ENCODE measurements around the gene CCDC24. TPM values are rescaled to one million over a fixed set of nuclear protein-coding genes. Genes with fewer than 3 reads are reported as not detected.

Gene CCDC24
- total RNA-seq, 2 donors from 2014 or later = 6.7 to 21.1 TPM

DNA sequence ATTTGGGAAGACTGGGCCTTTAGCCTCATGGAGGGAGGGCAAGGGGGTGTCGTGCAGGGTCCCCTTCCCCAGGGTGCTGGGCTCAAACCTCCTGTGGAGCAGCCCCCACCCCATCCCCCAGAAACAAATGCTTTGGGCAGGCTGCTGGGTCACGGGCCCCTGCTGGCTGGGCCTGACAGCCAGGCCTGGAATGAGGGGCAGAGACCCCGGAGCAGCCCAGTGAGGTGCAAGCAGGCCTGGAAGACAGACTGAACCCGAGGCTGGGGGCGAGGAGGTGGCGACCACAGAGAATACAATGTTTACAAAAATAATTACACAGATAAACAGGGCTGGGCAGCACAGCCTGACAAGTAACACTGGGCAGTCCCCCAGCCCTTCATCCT is 5.3 kb downstream of the CCDC24 start:
- H3K27ac ChIP-seq = peak overlapping the region in 2 of 4 donors; percentile 13 to 16
- intact Hi-C loops (cut with DNase I) = no loop called here
- DNase-seq = no peak
- 71 to 93% methylated on average over 6 of the region's 6 CpGs for WGBS, 2 donors
- peaks cover 8% of the 10 kb centered on the region for H3K4me1 ChIP-seq
- no peak for TF ChIP-seq CTCF (IDR thresholded peaks at IDR 0.05)
- no peak for TF ChIP-seq POLR2A (IDR thresholded peaks at IDR 0.05)
- H3K36me3 ChIP-seq (replicated peaks in 1 of 2; ENCODE audit: insufficient read depth in 1 of 2, low read depth in 2 of 2) = no peaks in the 10 kb centered on the region
- no peak overlapping the region for H3K4me3 ChIP-seq
- no peak for ATAC-seq
- H3K9me3 ChIP-seq = no peaks in the 10 kb centered on the region
- H3K27me3 ChIP-seq = no peaks in the 10 kb centered on the region

DNA sequence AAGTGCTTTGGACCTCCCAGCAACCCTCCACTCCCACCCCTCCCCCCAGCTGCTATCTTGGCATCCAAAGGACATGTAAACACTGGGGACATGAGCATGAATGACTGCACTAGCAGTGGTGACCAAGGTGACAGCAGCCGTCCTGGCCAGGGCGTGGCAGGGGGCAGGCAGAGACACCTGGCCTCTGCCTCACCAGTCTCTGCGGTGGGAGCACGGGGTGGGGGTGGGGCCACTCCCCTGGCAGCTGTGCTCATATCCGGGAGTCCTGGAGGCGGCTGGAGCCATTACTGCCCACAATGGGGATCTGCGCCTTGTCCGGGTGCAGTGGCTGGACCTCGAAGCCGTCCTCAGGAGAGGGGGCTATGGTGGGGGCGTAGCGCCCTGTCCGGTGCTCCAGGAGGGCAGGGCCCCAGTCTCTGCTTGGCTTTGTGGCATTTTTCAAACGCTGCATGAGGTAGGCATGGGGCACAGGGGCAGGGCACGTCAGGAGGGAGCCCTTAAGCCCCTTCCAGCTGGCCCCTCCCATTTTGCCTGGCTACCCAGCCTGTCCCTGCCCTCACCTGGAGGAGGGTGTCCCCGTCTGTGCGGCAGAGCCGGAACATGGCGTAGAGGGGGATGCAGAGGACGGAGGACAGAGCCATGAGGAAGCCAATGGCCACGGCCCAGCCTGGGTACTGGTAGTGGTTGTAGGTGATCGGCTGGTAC is 6.0 kb downstream of the CCDC24 start:
- no peaks in the 10 kb centered on the region for H3K36me3 ChIP-seq (replicated peaks in 1 of 2; ENCODE audit: insufficient read depth in 1 of 2, low read depth in 2 of 2)
- H3K27ac ChIP-seq = peak overlapping the region in 2 of 4 donors; percentile 13 to 16
- intact Hi-C loops (cut with DNase I) = no loop called here
- TF ChIP-seq POLR2A (IDR thresholded peaks at IDR 0.05) = no peak
- no peak for TF ChIP-seq CTCF (IDR thresholded peaks at IDR 0.05)
- no peak overlapping the region for H3K4me3 ChIP-seq
- no peaks in the 10 kb centered on the region for H3K9me3 ChIP-seq
- no peaks in the 10 kb centered on the region for H3K27me3 ChIP-seq
- DNase-seq (peak in 3 of 4 donors; percentile 31 to 45 (median 35)), ATAC-seq (peak; percentile 12)
- 80 to 82% methylated on average over 11 to 13 of the region's 22 CpGs for WGBS, 2 donors
- peaks cover 3% of the 10 kb centered on the region for H3K4me1 ChIP-seq

DNA sequence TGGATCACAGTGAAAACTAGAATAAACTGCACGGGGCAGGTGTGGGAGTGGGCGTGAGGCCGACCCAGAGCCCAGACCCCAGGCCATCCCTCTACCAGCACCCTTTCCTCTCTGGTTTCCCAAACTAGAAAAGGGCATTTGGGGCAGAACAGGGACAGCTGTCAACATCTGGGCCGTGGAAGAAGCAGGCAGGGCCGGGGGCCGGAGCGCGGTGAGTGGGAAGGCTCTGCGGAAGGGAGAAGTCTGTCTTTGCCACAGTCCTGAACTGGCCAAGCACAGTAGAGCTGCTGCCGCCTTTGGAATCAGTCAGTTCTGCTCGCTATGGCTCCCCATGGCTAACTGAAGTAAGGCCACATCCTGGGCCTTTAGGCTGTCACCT is 6.6 kb downstream of the CCDC24 start:
- WGBS, 2 donors = 80 to 85% methylated on average over 11 of the region's 11 CpGs
- TF ChIP-seq POLR2A (IDR thresholded peaks at IDR 0.05) = no peak
- no peak for TF ChIP-seq CTCF (IDR thresholded peaks at IDR 0.05)
- no peaks in the 10 kb centered on the region for H3K27me3 ChIP-seq
- ATAC-seq = no peak
- no peaks in the 10 kb centered on the region for H3K4me1 ChIP-seq
- H3K9me3 ChIP-seq = no peaks in the 10 kb centered on the region
- no peaks in the 10 kb centered on the region for H3K36me3 ChIP-seq (replicated peaks in 1 of 2; ENCODE audit: insufficient read depth in 1 of 2, low read depth in 2 of 2)
- no peak for DNase-seq
- no peak overlapping the region for H3K27ac ChIP-seq
- H3K4me3 ChIP-seq = no peak overlapping the region
- intact Hi-C loops (cut with DNase I) = no loop called here

GRCh38 chr1:43999455-43999854 is 8.1 kb downstream of the CCDC24 start:
- H3K36me3 ChIP-seq (replicated peaks in 1 of 2; ENCODE audit: insufficient read depth in 1 of 2, low read depth in 2 of 2) = no peaks in the 10 kb centered on the region
- no peak overlapping the region for H3K27ac ChIP-seq
- no peaks in the 10 kb centered on the region for H3K9me3 ChIP-seq
- intact Hi-C loops (cut with DNase I) = no loop called here
- no peak overlapping the region for H3K4me3 ChIP-seq
- 90 to 91% methylated on average over 4 to 6 of the region's 8 CpGs for WGBS, 2 donors
- TF ChIP-seq CTCF (IDR thresholded peaks at IDR 0.05) = no peak
- no peak for TF ChIP-seq POLR2A (IDR thresholded peaks at IDR 0.05)
- H3K27me3 ChIP-seq = no peaks in the 10 kb centered on the region
- ATAC-seq (no peak), DNase-seq (no peak)
- no peaks in the 10 kb centered on the region for H3K4me1 ChIP-seq

DNA sequence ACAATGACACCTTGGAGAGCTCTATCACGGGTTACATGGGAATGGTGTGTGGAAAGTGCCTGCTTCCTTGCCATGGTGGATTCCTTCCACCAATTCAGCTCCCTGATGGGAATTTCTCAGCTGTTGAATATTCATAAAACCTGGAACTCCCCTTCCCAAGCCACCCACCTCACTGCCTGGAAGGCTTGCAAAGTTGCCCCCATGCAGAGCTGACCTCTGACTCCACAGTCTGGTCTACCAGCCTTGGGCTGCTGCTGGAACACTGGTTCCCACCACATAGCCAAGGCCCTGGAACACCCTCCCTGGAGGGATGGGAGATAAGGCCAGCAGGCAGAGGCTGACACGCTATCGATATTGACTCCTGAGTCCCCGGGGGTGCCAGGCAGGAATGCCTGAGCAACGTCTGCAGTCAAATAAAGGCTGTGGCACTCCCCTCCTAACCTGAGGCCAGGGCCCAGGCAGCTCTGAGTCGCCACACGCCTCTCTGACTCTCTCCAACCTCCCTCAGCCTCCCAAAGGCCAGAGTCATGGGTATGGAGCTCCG is 8.8 kb downstream of the CCDC24 start:
- 78 to 100% methylated on average over 1 to 8 of the region's 8 CpGs for WGBS, 2 donors
- intact Hi-C loops (cut with DNase I) = loop anchor here (5.0 kb wide), 1 partner anchor 42 kb away; no protein-coding TSS in a partner anchor

More for the DNA sequence above, 8.8 kb downstream of the CCDC24 start:
- peak; percentile 18 for ATAC-seq
- DNase-seq = no peak
- Histone ChIP-seq H3K4me3 (no peak overlapping the region), H3K27ac (peak overlapping the region in 1 of 4 donors; percentile 6), H3K36me3 (replicated peaks in 1 of 2; ENCODE audit: insufficient read depth in 1 of 2, low read depth in 2 of 2) (no peaks in the 10 kb centered on the region), H3K9me3 (no peaks in the 10 kb centered on the region), H3K27me3 (no peaks in the 10 kb centered on the region), H3K4me1 (no peaks in the 10 kb centered on the region)
- TF ChIP-seq CTCF (IDR thresholded peaks at IDR 0.05) (no peak), POLR2A (IDR thresholded peaks at IDR 0.05) (no peak)
